H4 (cell line): ENCODE results near the gene C17orf113. TPM values are rescaled to one million over a fixed set of nuclear protein-coding genes. Genes with fewer than 3 reads are reported as not detected.
"Not testable (repeated sequence)": the region's sequence is repeated elsewhere in the genome, so short reads cannot be mapped to it uniquely, and the experiment has no call there.

Experiments used
- DNase-seq: peaks from one replicate; pipeline ENCODE4 v3.0.0-alpha.2; 2015; ENCODE audit warnings: low spot score
- total RNA-seq: library from RNA; depleted of rRNA; stranded (reverse); fragments of >200 nt; shearing (Covaris generic); gene quantifications from 2 replicates; pipeline ENCODE4 v1.2.3, GENCODE V29; 2014

C17orf113 gene
- total RNA-seq, 1 experiment from 2014 or later: 0.19 TPM

GRCh38 chr17:42016941-42017865, 33.2 kb downstream of the C17orf113 start, which contains the start of gene DNAJC7:
Gene DNAJC7, minus strand, starts transcription at chr17:42017439. Its CDS starts 23 bp downstream, at chr17:42017416.
- peak; percentile 86 for DNase-seq

- no peak for DNase-seq
These were observed 34.0 kb downstream of the C17orf113 start for GRCh38 chr17:42016411-42016831.

GRCh38 chr17:42013740-42014139, 36.7 kb downstream of the C17orf113 start:
- DNase-seq: not testable (repeated sequence)

GRCh38 chr17:42012363-42012762, 38.0 kb downstream of the C17orf113 start:
- DNase-seq: not testable (repeated sequence)

- DNase-seq: no peak
These were observed 39.4 kb downstream of the C17orf113 start for GRCh38 chr17:42010898-42011516.

- not testable (repeated sequence) for DNase-seq
These were observed 40.1 kb downstream of the C17orf113 start for GRCh38 chr17:42010266-42010680.

GRCh38 chr17:42009170-42009569, 41.2 kb downstream of the C17orf113 start:
- DNase-seq: no peak

GRCh38 chr17:42005166-42005565, 45.2 kb downstream of the C17orf113 start:
- no peak for DNase-seq

- DNase-seq: no peak
These were observed 47.6 kb downstream of the C17orf113 start for GRCh38 chr17:42002792-42003301.

- DNase-seq: no peak
These were observed 48.1 kb downstream of the C17orf113 start for GRCh38 chr17:42002175-42002791.

GRCh38 chr17:42001729-42002128, 48.7 kb downstream of the C17orf113 start:
- no peak for DNase-seq

- DNase-seq: no peak
These were observed 49.8 kb downstream of the C17orf113 start for GRCh38 chr17:42000413-42001133.

- no peak for DNase-seq
These were observed 51.9 kb downstream of the C17orf113 start for GRCh38 chr17:41998497-41998896.

- DNase-seq: no peak
These were observed 53.6 kb downstream of the C17orf113 start for GRCh38 chr17:41996855-41997164.

GRCh38 chr17:41992576-41992975, 57.8 kb downstream of the C17orf113 start:
- no peak for DNase-seq

- no peak for DNase-seq
These were observed 60.5 kb downstream of the C17orf113 start for GRCh38 chr17:41989702-41990419.

GRCh38 chr17:41988418-41988817, 62.0 kb downstream of the C17orf113 start:
- DNase-seq: no peak
